ENCODE results near the gene ELMO1.

- TF ChIP-seq CTCF (IDR thresholded peaks at IDR 0.05), result no peak
- no peak for TF ChIP-seq EP300 (IDR thresholded peaks at IDR 0.05)
Observed at GRCh38 chr7:37235813-37236212, 212.9 kb downstream of the ELMO1 start.

Data from ovary (tissue), 3 donors.